GM21360 (cell line): Measurements from ENCODE around the gene LDHD.

Experiments
- ATAC-seq: cut with Tn5 transposase; IDR thresholded peaks from one replicate; pipeline ENCODE4 v1.9.1; 2021; ENCODE audit warnings: mild to moderate bottlenecking, moderate library complexity; ENCODE audit not compliant: unreplicated experiment

Gene LDHD

GRCh38 chr16:75064403-75065148 is 52.0 kb downstream of the LDHD start:
- no peak for ATAC-seq

DNA sequence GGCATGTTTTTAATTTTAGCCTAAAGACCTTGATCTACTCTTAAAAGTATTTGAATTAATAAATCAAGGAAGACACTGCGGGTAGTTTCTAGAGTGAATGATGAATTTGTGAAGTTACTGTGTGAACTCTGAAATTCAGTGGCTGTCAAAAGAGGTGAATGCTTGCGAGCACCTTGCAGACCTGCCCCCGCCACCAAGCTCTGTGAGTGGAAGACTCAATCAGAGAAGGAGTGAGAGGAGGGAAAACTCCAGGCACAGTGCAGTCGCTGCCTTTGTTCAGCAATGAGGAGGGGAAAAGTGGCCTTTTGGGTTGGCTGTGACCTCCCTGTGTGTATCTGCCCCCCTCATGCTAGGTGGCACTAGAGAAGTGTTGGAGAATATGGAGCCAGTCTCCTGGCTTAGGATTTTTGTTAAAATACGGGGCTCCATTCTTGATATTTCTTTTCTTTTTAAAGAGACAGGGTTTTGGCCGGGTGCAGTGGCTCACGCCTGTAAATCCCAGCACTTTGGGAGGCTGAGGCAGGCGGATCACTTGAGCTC is 53.0 kb downstream of the LDHD start:
- no peak for ATAC-seq

DNA sequence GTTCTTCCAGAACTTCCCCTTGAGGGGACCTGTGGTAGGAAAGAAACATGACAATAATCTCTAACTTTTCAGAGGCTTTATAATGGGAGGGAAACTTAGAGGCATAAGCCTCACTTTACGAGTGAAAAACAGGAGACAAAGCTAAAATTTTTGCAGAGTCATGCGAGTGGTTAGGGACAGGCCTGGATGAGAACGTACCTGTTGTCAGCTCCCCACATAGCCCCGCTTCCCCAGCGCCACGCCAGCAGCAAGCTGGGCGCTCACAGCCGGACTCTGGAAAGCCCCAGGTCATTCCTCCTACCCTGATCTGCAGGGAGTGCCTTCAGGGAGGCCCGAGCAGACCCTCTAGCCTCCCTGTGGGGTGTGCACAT is 53.6 kb downstream of the LDHD start:
- no peak for ATAC-seq

GRCh38 chr16:75062135-75062975 is 54.2 kb downstream of the LDHD start:
- ATAC-seq: no peak
